Fibroblast of skin of right quadriceps (primary cell): ENCODE data around the gene PRKCE.

Experiments
- DNase-seq: peaks from one replicate; pipeline ENCODE4 v3.0.0-alpha.2; 2013

The PRKCE gene

GRCh38 chr2:45814951-45815621 lies 163.6 kb downstream of the PRKCE start:
- DNase-seq = no peak

GRCh38 chr2:45816272-45816671 lies 164.8 kb downstream of the PRKCE start:
- DNase-seq = no peak

- DNase-seq = no peak
These were observed 167.1 kb downstream of the PRKCE start for GRCh38 chr2:45818591-45818990.

- no peak for DNase-seq
These were observed 168.6 kb downstream of the PRKCE start for GRCh38 chr2:45820048-45820447.

GRCh38 chr2:45821558-45822271 lies 170.2 kb downstream of the PRKCE start:
- peak; percentile 43 for DNase-seq

- DNase-seq = no peak
These were observed 170.8 kb downstream of the PRKCE start for GRCh38 chr2:45822272-45822630.

GRCh38 chr2:45823723-45824206 lies 172.3 kb downstream of the PRKCE start:
- no peak for DNase-seq

- DNase-seq = no peak
These were observed 173.7 kb downstream of the PRKCE start for GRCh38 chr2:45825001-45825651.

- no peak for DNase-seq
These were observed 175.0 kb downstream of the PRKCE start for GRCh38 chr2:45826460-45826859.

GRCh38 chr2:45826884-45827635 lies 175.6 kb downstream of the PRKCE start:
- DNase-seq = peak; percentile 54

GRCh38 chr2:45830322-45830721 lies 178.8 kb downstream of the PRKCE start:
- no peak for DNase-seq

GRCh38 chr2:45833301-45833967 lies 182.0 kb downstream of the PRKCE start:
- DNase-seq = no peak

- DNase-seq = no peak
These were observed 182.5 kb downstream of the PRKCE start for GRCh38 chr2:45833968-45834344.

- DNase-seq = no peak
These were observed 182.9 kb downstream of the PRKCE start for GRCh38 chr2:45834372-45834771.

- DNase-seq = no peak
These were observed 183.4 kb downstream of the PRKCE start for GRCh38 chr2:45834858-45835257.

GRCh38 chr2:45836316-45836715 lies 184.8 kb downstream of the PRKCE start:
- DNase-seq = no peak

GRCh38 chr2:45836740-45837139 lies 185.3 kb downstream of the PRKCE start:
- DNase-seq = no peak

GRCh38 chr2:45837812-45838341 lies 186.4 kb downstream of the PRKCE start:
- DNase-seq = no peak

GRCh38 chr2:45839508-45840251 lies 188.2 kb downstream of the PRKCE start:
- DNase-seq = no peak

GRCh38 chr2:45840481-45840880 lies 189.0 kb downstream of the PRKCE start:
- no peak for DNase-seq

- DNase-seq = no peak
These were observed 190.4 kb downstream of the PRKCE start for GRCh38 chr2:45841752-45842407.
